Fibroblast of lung (primary cell): ENCODE measurements around the gene ST6GALNAC4. TPM values are rescaled to one million over a fixed set of nuclear protein-coding genes. Genes with fewer than 3 reads are reported as not detected.

ENCODE experiments used
- DNase-seq, 2 donors: peaks; one replicate each; pipeline versions ENCODE4 v3.0.0 to v3.0.0-alpha.2; 2010; ENCODE audit warnings: low read depth in 2 of 2
- H2AFZ ChIP-seq: 2 replicates; pipeline ENCODE4 v1.5.1; 2012; ENCODE audit warnings: low read length, control low read depth, inconsistent platforms
- H3K27ac ChIP-seq: 2 replicates; pipeline ENCODE4 v1.5.1; 2011; ENCODE audit warnings: low read length, control low read depth; ENCODE audit not compliant: insufficient read depth
- H3K27me3 ChIP-seq: 2 replicates; pipeline ENCODE4 v1.5.1; 2011; ENCODE audit warnings: mild to moderate bottlenecking, low read length; ENCODE audit not compliant: control insufficient read depth, insufficient read depth
- H3K36me3 ChIP-seq: 2 replicates; pipeline ENCODE4 v1.5.1; 2011; ENCODE audit warnings: low read length; ENCODE audit not compliant: control insufficient read depth, insufficient read depth
- H3K4me1 ChIP-seq: 2 replicates; pipeline ENCODE4 v1.5.1; 2011; ENCODE audit warnings: low read length; ENCODE audit not compliant: control insufficient read depth, insufficient read depth; ENCODE audit errors: extremely low read depth
- H3K4me2 ChIP-seq: 2 replicates; pipeline ENCODE4 v1.5.1; 2011; ENCODE audit warnings: low read length, control low read depth; ENCODE audit not compliant: insufficient read depth; ENCODE audit errors: extremely low read depth
- H3K4me3 ChIP-seq, 4 experiments: fragments of 200-600 bp in 1 of 4; sonication (generic) in 1 of 4; replicated peaks in 1 of 4; 2 replicates each; pipeline ENCODE4 v1.5.1; 2011 to 2016; ENCODE audit warnings: low read length in 4 of 4, low read depth in 3 of 4, mild to moderate bottlenecking in 3 of 4, control low read depth in 2 of 4, inconsistent platforms in 1 of 4, mixed read lengths in 1 of 4; ENCODE audit not compliant: insufficient read depth in 1 of 4; ENCODE audit errors: control extremely low read depth in 1 of 4
- H3K79me2 ChIP-seq: 2 replicates; pipeline ENCODE4 v1.5.1; 2012; ENCODE audit warnings: mild to moderate bottlenecking, low read length, inconsistent platforms; ENCODE audit not compliant: control insufficient read depth, insufficient read depth
- H3K9ac ChIP-seq: 2 replicates; pipeline ENCODE4 v1.5.1; 2011; ENCODE audit warnings: mild to moderate bottlenecking, low read length, control low read depth; ENCODE audit not compliant: insufficient read depth
- H3K9me3 ChIP-seq: 2 replicates; pipeline ENCODE4 v1.5.1; 2012; ENCODE audit warnings: low read depth, low read length; ENCODE audit not compliant: control insufficient read depth, insufficient read depth
- H4K20me1 ChIP-seq: 2 replicates; pipeline ENCODE4 v1.5.1; 2011; ENCODE audit warnings: low read length; ENCODE audit not compliant: control insufficient read depth, insufficient read depth; ENCODE audit errors: extremely low read depth
- EZH2 ChIP-seq: IDR thresholded peaks from 2 replicates; pipeline ENCODE4 v1.5.1; 2012; ENCODE audit warnings: low read length, control low read depth, mild to moderate bottlenecking; ENCODE audit errors: missing control alignments
- polyA plus RNA-seq, 2 donors: library from polyadenylated mRNA; depleted of rRNA in 1 of 2; stranded (reverse) in 1 of 2; unstranded in 1 of 2; fragments of >200 nt; gene quantifications; 2 replicates each; pipeline ENCODE4 v1.2.1, GENCODE V29; 2011 to 2012; ENCODE audit warnings: missing spikeins in 1 of 2
- total RNA-seq: library from RNA; depleted of rRNA; stranded (reverse); fragments of >200 nt; gene quantifications from 2 replicates; pipeline ENCODE4 v1.2.1, GENCODE V29; 2014
- TF ChIP-seq, protein P1 (sequence below), 2 donors: IDR thresholded peaks in 1 of 2; conservative IDR thresholded peaks in 1 of 2; 1 replicate in 1 of 2; 2 replicates in 1 of 2; pipeline ENCODE4 v1.5.1; 2011 to 2012; ENCODE audit warnings: low read length in 2 of 2, control low read depth in 1 of 2, inconsistent platforms in 1 of 2, low read depth in 1 of 2, mild to moderate bottlenecking in 1 of 2

Gene ST6GALNAC4
- total and polyA plus RNA-seq, 2 donors (not counting 1 experiment from before 2014, with no cell fraction given) = 16.4 to 28.1 TPM

DNA sequence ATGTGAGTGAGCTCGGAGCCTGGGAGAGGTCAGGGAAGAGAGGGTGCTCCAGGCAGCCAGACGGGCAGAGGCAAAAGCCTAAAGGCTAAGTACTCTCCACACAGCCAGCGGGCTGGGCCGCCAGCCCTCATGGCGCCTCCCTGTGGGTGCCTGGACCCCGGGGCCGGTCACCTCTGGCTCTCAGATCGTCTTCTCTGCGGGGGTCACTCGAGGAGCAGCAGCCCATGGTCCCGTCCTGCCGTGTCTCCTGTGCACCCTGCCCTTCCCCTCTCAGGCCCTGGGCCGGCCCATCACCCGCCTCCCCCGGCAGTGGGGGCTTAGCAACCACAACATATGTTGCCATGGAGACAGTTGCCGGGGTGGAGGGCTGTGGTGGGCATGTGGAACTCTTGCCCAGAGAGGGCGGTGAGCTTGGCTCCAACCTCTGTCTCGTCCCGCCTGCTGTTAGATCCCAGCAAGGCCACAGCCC, 43.6 kb downstream of the ST6GALNAC4 start:
- Histone ChIP-seq H3K4me1 (peaks cover 20% of the 10 kb centered on the region), H3K4me2 (no peak overlapping the region), H3K9me3 (no peaks in the 10 kb centered on the region)

DNA sequence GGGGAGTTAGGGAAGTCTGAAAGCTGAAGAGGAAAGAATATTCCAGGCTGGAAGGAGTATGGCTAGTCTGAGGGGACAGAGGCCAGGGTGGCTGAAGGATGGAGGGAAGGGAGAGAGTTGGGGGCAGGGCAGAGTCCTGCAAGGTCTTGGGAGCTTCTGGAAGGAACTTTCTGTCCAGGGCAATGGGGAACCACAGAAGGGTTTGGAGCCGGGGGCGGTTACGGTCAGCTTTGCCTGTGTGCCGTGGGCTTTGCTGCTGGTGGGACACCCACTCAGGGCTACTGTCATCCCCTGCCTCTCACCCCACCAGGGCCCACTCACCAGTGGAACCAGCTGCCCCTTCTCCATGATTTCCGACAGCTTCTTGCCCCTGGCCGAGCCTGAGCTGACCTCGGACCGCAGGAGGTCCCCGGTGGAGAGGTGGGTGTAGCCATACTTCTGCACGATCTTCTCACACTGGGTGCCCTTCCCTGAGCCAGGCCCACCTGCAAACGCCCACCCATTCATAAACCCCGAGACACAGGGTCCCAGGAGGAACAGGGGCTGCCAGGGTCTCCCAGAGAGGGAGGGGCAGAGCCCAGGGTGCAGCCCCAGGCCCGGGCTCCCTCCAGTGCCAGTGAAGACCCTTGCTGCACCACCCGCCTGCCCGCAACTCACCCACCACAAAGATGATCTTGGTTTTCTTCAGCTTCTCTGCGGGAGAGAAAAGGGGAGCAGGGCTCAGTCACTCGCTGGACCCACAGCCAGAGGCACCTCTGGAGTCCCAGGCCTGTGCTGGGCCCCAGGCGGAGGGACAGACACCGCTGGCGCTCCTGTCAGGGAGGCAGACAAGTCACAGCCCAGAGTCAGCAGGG, 44.2 kb downstream of the ST6GALNAC4 start:
- H3K9ac ChIP-seq = no peak overlapping the region
- H4K20me1 ChIP-seq = no peaks in the 10 kb centered on the region
- TF ChIP-seq, protein P1, sequence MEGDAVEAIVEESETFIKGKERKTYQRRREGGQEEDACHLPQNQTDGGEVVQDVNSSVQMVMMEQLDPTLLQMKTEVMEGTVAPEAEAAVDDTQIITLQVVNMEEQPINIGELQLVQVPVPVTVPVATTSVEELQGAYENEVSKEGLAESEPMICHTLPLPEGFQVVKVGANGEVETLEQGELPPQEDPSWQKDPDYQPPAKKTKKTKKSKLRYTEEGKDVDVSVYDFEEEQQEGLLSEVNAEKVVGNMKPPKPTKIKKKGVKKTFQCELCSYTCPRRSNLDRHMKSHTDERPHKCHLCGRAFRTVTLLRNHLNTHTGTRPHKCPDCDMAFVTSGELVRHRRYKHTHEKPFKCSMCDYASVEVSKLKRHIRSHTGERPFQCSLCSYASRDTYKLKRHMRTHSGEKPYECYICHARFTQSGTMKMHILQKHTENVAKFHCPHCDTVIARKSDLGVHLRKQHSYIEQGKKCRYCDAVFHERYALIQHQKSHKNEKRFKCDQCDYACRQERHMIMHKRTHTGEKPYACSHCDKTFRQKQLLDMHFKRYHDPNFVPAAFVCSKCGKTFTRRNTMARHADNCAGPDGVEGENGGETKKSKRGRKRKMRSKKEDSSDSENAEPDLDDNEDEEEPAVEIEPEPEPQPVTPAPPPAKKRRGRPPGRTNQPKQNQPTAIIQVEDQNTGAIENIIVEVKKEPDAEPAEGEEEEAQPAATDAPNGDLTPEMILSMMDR (conservative IDR thresholded peaks at IDR 0.05 in 1 of 2, IDR thresholded peaks at IDR 0.05 in 1 of 2; ENCODE audit: low read depth in 1 of 2, low read length in 2 of 2) = no peak
- TF ChIP-seq EZH2 = no peak
- H3K4me3 ChIP-seq = no peak overlapping the region
- H3K27me3 ChIP-seq = no peaks in the 10 kb centered on the region
- peaks cover 11% of the 10 kb centered on the region for H3K79me2 ChIP-seq
- H3K9me3 ChIP-seq = no peaks in the 10 kb centered on the region
- H3K27ac ChIP-seq = no peak overlapping the region
- no peak overlapping the region for H3K4me2 ChIP-seq
- H2AFZ ChIP-seq = no peak overlapping the region
- H3K4me1 ChIP-seq = peaks cover 17% of the 10 kb centered on the region
- H3K36me3 ChIP-seq = peaks cover 23% of the 10 kb centered on the region
- no peak for DNase-seq

More for the DNA sequence above, 43.6 kb downstream of the ST6GALNAC4 start:
- Histone ChIP-seq H4K20me1 (no peaks in the 10 kb centered on the region), H2AFZ (no peak overlapping the region), H3K79me2 (peaks cover 11% of the 10 kb centered on the region), H3K9ac (no peak overlapping the region), H3K27me3 (no peaks in the 10 kb centered on the region), H3K36me3 (peaks cover 20% of the 10 kb centered on the region), H3K4me3 (no peak overlapping the region), H3K27ac (no peak overlapping the region)
- DNase-seq = peak in 1 of 2 donors; percentile 27
- no peak for TF ChIP-seq EZH2
- TF ChIP-seq, protein P1 (conservative IDR thresholded peaks at IDR 0.05 in 1 of 2, IDR thresholded peaks at IDR 0.05 in 1 of 2; ENCODE audit: low read depth in 1 of 2, low read length in 2 of 2) = no peak

DNA sequence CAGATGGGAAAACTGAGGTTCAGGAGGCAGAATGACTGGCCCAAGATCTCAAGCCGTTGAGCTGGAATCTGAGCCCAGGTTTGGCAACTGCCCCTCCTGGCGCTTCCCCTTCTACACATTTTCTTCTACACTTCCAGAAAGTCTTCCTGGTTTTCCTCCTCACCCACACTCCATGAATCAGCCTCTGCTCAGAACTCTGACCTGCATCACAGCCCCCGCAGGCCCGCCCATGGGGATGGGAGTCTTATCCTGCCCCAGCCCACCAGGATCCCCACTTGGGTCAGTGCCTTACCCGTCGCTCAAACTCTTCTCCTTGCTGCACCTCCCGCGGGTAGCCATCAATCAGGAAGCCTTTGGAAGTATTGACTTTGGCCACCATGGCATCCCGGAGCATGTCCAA, 45.3 kb downstream of the ST6GALNAC4 start:
- Histone ChIP-seq H3K9me3 (no peaks in the 10 kb centered on the region), H3K27ac (no peak overlapping the region), H4K20me1 (no peaks in the 10 kb centered on the region), H3K9ac (no peak overlapping the region), H3K27me3 (no peaks in the 10 kb centered on the region), H3K4me2 (no peak overlapping the region), H3K36me3 (peaks cover 30% of the 10 kb centered on the region), H3K4me3 (no peak overlapping the region), H2AFZ (no peak overlapping the region), H3K79me2 (peaks cover 7% of the 10 kb centered on the region), H3K4me1 (peaks cover 17% of the 10 kb centered on the region)
- peak in 1 of 2 donors; percentile 27 for DNase-seq
- TF ChIP-seq EZH2 = no peak
- TF ChIP-seq, protein P1 (conservative IDR thresholded peaks at IDR 0.05 in 1 of 2, IDR thresholded peaks at IDR 0.05 in 1 of 2; ENCODE audit: low read depth in 1 of 2, low read length in 2 of 2) = no peak
